NCI-H774 (cell line): ENCODE measurements around the gene JAZF1.
"Not testable (repeated sequence)": the region's sequence is repeated elsewhere in the genome, so short reads cannot be mapped to it uniquely, and the experiment has no call there.

Experiments used
- DNase-seq: peaks from one replicate; lab custom pipeline; 2025; lab: John Stamatoyannopoulos, UW

The JAZF1 gene

GRCh38 chr7:27911920-27912319 is 268.7 kb downstream of the JAZF1 start:
- no peak for DNase-seq

- DNase-seq, result no peak
These were observed 270.3 kb downstream of the JAZF1 start for GRCh38 chr7:27910326-27910725.

GRCh38 chr7:27908534-27909165 is 271.9 kb downstream of the JAZF1 start:
- no peak for DNase-seq

- DNase-seq, result no peak
These were observed 274.1 kb downstream of the JAZF1 start for GRCh38 chr7:27906385-27907091.

- no peak for DNase-seq
These were observed 274.6 kb downstream of the JAZF1 start for GRCh38 chr7:27905951-27906350.

- no peak for DNase-seq
These were observed 279.4 kb downstream of the JAZF1 start for GRCh38 chr7:27901028-27901760.

- no peak for DNase-seq
These were observed 280.6 kb downstream of the JAZF1 start for GRCh38 chr7:27900006-27900405.

- no peak for DNase-seq
These were observed 281.0 kb downstream of the JAZF1 start for GRCh38 chr7:27899601-27900000.

GRCh38 chr7:27897441-27897847 is 283.2 kb downstream of the JAZF1 start:
- DNase-seq, result no peak

- DNase-seq, result no peak
These were observed 283.6 kb downstream of the JAZF1 start for GRCh38 chr7:27897001-27897400.

- DNase-seq, result no peak
These were observed 285.0 kb downstream of the JAZF1 start for GRCh38 chr7:27895551-27895950.

- no peak for DNase-seq
These were observed 290.3 kb downstream of the JAZF1 start for GRCh38 chr7:27890205-27890849.

- no peak for DNase-seq
These were observed 290.8 kb downstream of the JAZF1 start for GRCh38 chr7:27889800-27890199.

- no peak for DNase-seq
These were observed 291.9 kb downstream of the JAZF1 start for GRCh38 chr7:27888736-27889135.

GRCh38 chr7:27886710-27887109 is 293.9 kb downstream of the JAZF1 start:
- DNase-seq, result not testable (repeated sequence)

GRCh38 chr7:27885652-27886051 is 294.9 kb downstream of the JAZF1 start:
- no peak for DNase-seq

- no peak for DNase-seq
These were observed 296.9 kb downstream of the JAZF1 start for GRCh38 chr7:27883696-27884095.

- no peak for DNase-seq
These were observed 303.8 kb downstream of the JAZF1 start for GRCh38 chr7:27876756-27877155.

GRCh38 chr7:27875832-27876231 is 304.8 kb downstream of the JAZF1 start:
- DNase-seq, result no peak

- DNase-seq, result no peak
These were observed 305.5 kb downstream of the JAZF1 start for GRCh38 chr7:27875061-27875460.

GRCh38 chr7:27873981-27874957 is 306.3 kb downstream of the JAZF1 start:
- DNase-seq, result no peak
